Transverse colon (tissue), 4 donors: ENCODE measurements around the gene KXD1. TPM values are rescaled to one million over a fixed set of nuclear protein-coding genes. Genes with fewer than 3 reads are reported as not detected.

Source experiments
- DNase-seq: peaks from one replicate; pipeline ENCODE4 v3.0.0-alpha.2; 2019
- H3K27ac ChIP-seq, 4 donors: fragments of 200-600 bp; sonication (generic); 2 replicates each; pipeline ENCODE4 v1.5.1; 2016 to 2018; ENCODE audit warnings: inconsistent platforms in 4 of 4
- H3K27me3 ChIP-seq: fragments of 200-600 bp; sonication (generic); 2 replicates; pipeline ENCODE4 v1.5.1; 2017; ENCODE audit warnings: inconsistent platforms
- H3K36me3 ChIP-seq, 4 donors: fragments of 200-600 bp; sonication (generic); 2 replicates each; pipeline ENCODE4 v1.5.1; 2017 to 2019; ENCODE audit warnings: inconsistent platforms in 4 of 4
- H3K4me1 ChIP-seq, 4 donors: fragments of 200-600 bp; sonication (generic); 2 replicates each; pipeline ENCODE4 v1.5.1; 2017 to 2020; ENCODE audit warnings: inconsistent platforms in 4 of 4
- H3K4me3 ChIP-seq, 4 donors: fragments of 200-600 bp; sonication (generic); 1 replicate in 1 of 4; 2 replicates in 3 of 4; pipeline versions ENCODE4 v1.5.1 to v1.6.1; 2017 to 2019; ENCODE audit warnings: inconsistent platforms in 4 of 4
- H3K9me3 ChIP-seq, 2 donors: fragments of 200-600 bp; sonication (generic); 2 replicates each; pipeline ENCODE4 v1.5.1; 2017 to 2019; ENCODE audit warnings: inconsistent platforms in 2 of 2
- EP300 ChIP-seq: sonication (generic); formaldehyde crosslinking; IDR thresholded peaks from one replicate; pipeline ENCODE4 v1.6.1; 2017; ENCODE audit warnings: antibody characterized with exemption, low read depth
- POLR2A ChIP-seq: fragments of 450-650 bp; IDR thresholded peaks from one replicate; pipeline ENCODE4 v1.6.1; 2016; ENCODE audit warnings: antibody characterized with exemption, mild to moderate bottlenecking, moderate library complexity
- POLR2AphosphoS5 ChIP-seq, 3 donors: sonication (generic); formaldehyde crosslinking; IDR thresholded peaks; one replicate each; pipeline ENCODE4 v1.6.1; 2016; ENCODE audit warnings: antibody characterized with exemption in 3 of 3
- WGBS, 2 donors: methylation state at CpG; one replicate each; pipeline ENCODE4 v1.1.5; 2018; ENCODE audit warnings: low coverage in 1 of 2; 5-methylcytosine and 5-hydroxymethylcytosine counted together
- in situ Hi-C, 4 donors: fragments of 200-750 bp; cut with MboI; loops; one replicate each; pipeline versions ENCODE4 v1.15.0 to v1.15.1; 2017; ENCODE audit warnings: low sequenced_read_pairs in 3 of 4, low pct_ligation_motif_present in 1 of 4, low pct_unique_long_range_greater_than_20kb in 1 of 4
- intact Hi-C: fragments of 100-400 bp; cut with DNase I; formaldehyde crosslinking; loops from one replicate; pipeline ENCODE4 v1.15.1; 2023; ENCODE audit warnings: low total_unique reads
- total RNA-seq, 4 donors: library from RNA; depleted of rRNA; stranded (reverse); fragments of >200 nt; gene quantifications; one replicate each; pipeline ENCODE4 v1.1.0, GENCODE V29; 2016
- TF ChIP-seq, protein P1 (sequence below), 5 experiments: fragments of 200-600 bp in 3 of 5; fragments of 450-650 bp in 2 of 5; sonication (generic) in 3 of 5; IDR thresholded peaks; 1 replicate in 2 of 5; 2 replicates in 3 of 5; pipeline ENCODE4 v1.5.1; 2016 to 2017; ENCODE audit warnings: antibody characterized with exemption in 5 of 5, inconsistent platforms in 3 of 5, mild to moderate bottlenecking in 2 of 5, moderate library complexity in 1 of 5

Gene KXD1
- total RNA-seq, 4 donors from 2014 or later: 62.1 to 195 (median 98.0) TPM

DNA sequence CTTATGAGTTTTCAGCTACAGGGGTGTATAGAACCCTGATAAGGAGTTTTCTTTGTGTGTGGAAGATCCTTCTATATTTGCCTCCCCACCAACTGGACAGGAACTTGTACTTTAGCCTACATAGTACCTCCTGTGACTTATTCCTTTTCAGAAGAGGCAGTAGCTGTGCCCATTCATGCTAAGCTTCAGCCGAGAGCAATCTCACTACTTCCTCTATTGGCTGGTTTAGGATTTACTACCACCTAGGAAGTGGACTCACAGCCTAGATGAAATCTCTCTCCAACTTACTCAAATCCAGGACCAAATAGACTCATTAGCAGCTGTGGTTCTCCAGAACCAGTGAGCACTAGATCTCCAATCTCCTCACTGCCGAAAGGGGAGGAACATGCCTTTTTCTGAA is 28.6 kb downstream of the KXD1 start:
- no peak overlapping the region for H3K4me3 ChIP-seq
- no peak overlapping the region for H3K27ac ChIP-seq
- DNase-seq: no peak
- 20 to 52% methylated on average over 1 to 2 of the region's 2 CpGs for WGBS, 2 donors
- no peaks in the 10 kb centered on the region for H3K27me3 ChIP-seq
- TF ChIP-seq POLR2AphosphoS5 (IDR thresholded peaks at IDR 0.05) (no peak), POLR2A (no peak), EP300 (no peak)
- TF ChIP-seq, protein P1, sequence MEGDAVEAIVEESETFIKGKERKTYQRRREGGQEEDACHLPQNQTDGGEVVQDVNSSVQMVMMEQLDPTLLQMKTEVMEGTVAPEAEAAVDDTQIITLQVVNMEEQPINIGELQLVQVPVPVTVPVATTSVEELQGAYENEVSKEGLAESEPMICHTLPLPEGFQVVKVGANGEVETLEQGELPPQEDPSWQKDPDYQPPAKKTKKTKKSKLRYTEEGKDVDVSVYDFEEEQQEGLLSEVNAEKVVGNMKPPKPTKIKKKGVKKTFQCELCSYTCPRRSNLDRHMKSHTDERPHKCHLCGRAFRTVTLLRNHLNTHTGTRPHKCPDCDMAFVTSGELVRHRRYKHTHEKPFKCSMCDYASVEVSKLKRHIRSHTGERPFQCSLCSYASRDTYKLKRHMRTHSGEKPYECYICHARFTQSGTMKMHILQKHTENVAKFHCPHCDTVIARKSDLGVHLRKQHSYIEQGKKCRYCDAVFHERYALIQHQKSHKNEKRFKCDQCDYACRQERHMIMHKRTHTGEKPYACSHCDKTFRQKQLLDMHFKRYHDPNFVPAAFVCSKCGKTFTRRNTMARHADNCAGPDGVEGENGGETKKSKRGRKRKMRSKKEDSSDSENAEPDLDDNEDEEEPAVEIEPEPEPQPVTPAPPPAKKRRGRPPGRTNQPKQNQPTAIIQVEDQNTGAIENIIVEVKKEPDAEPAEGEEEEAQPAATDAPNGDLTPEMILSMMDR (IDR thresholded peaks at IDR 0.05): no peak
- peaks cover 0 to 4% (median 0%) of the 10 kb centered on the region in 4 donors for H3K36me3 ChIP-seq
- H3K9me3 ChIP-seq: no peaks in the 10 kb centered on the region
- H3K4me1 ChIP-seq: peaks cover 5 to 23% (median 12%) of the 10 kb centered on the region in 4 donors
- in situ Hi-C loops (loop anchor here in 3 of 4 donors (25.0 kb wide), 2 partner anchors 124 to 251 kb away; partner anchors contain the start of gene UPF1 (in 2 of the 3)), intact Hi-C loops (no loop called here)

GRCh38 chr19:18587561-18587960 is 29.9 kb downstream of the KXD1 start:
- H3K4me3 ChIP-seq: no peak overlapping the region
- no peaks in the 10 kb centered on the region for H3K27me3 ChIP-seq
- no peak for TF ChIP-seq EP300
- no peak for TF ChIP-seq POLR2A
- no peak for TF ChIP-seq POLR2AphosphoS5 (IDR thresholded peaks at IDR 0.05)
- TF ChIP-seq, protein P1 (IDR thresholded peaks at IDR 0.05): no peak
- intact Hi-C loops: no loop called here
- WGBS, 2 donors: 92 to 100% methylated on average over 3 to 12 of the region's 12 CpGs
- peaks cover 0 to 4% (median 0%) of the 10 kb centered on the region in 4 donors for H3K36me3 ChIP-seq
- no peak for DNase-seq
- H3K4me1 ChIP-seq: peaks cover 5 to 23% (median 12%) of the 10 kb centered on the region in 4 donors
- no peaks in the 10 kb centered on the region for H3K9me3 ChIP-seq
- in situ Hi-C loops: loop anchor here in 3 of 4 donors (25.0 kb wide), 2 partner anchors 125 to 250 kb away; partner anchors contain the start of gene UPF1 (in 2 of the 3)
- H3K27ac ChIP-seq: peak overlapping the region in 3 of 4 donors; percentile 86 to 96 (median 94)

- Histone ChIP-seq H3K36me3 (peaks cover 0 to 4% (median 0%) of the 10 kb centered on the region in 4 donors), H3K27ac (peak overlapping the region; percentile 86 to 98 (median 95)), H3K27me3 (no peaks in the 10 kb centered on the region), H3K9me3 (no peaks in the 10 kb centered on the region), H3K4me1 (peaks cover 5 to 23% (median 12%) of the 10 kb centered on the region in 4 donors), H3K4me3 (peak overlapping the region in 3 of 4 donors; percentile 75 to 86 (median 84))
- in situ Hi-C loops (loop anchor here in 3 of 4 donors (25.0 kb wide), 2 partner anchors 126 to 249 kb away; partner anchors contain the start of gene UPF1 (in 2 of the 3)), intact Hi-C loops (no loop called here)
- TF ChIP-seq, protein P1 (IDR thresholded peaks at IDR 0.05): no peak
- TF ChIP-seq EP300 (no peak), POLR2AphosphoS5 (IDR thresholded peaks at IDR 0.05) (no peak), POLR2A (no peak)
- DNase-seq: no peak
- 27 to 51% methylated on average over 3 to 16 of the region's 16 CpGs for WGBS, 2 donors
Observed at GRCh38 chr19:18587962-18588610, 30.4 kb downstream of the KXD1 start.

- intact Hi-C loops: no loop called here
- in situ Hi-C loops: loop anchor here in 3 of 4 donors (25.0 kb wide), 2 partner anchors 126 to 249 kb away; partner anchors contain the start of gene UPF1 (in 2 of the 3)
- peaks cover 0 to 4% (median 0%) of the 10 kb centered on the region in 4 donors for H3K36me3 ChIP-seq
- H3K27ac ChIP-seq: peak within 1 kb of the TSS; percentile 86 to 98 (median 95)
- DNase-seq: peak; percentile 84
- H3K9me3 ChIP-seq: no peaks in the 10 kb centered on the region
- no peaks in the 10 kb centered on the region for H3K27me3 ChIP-seq
- 1% methylated on average over 26 of the region's 72 CpGs; no CpG with 5 or more reads in 1 of the 2 donors for WGBS, 2 donors
- H3K4me1 ChIP-seq: peaks cover 5 to 24% (median 14%) of the 10 kb centered on the region in 4 donors
- TF ChIP-seq POLR2A (peak; percentile 47), POLR2AphosphoS5 (IDR thresholded peaks at IDR 0.05) (peak; percentile 26 to 73 (median 63)), EP300 (no peak)
- TF ChIP-seq, protein P1 (IDR thresholded peaks at IDR 0.05): peak; percentile 85 to 89 (median 89)
- H3K4me3 ChIP-seq: peak within 1 kb of the TSS; percentile 49 to 86 (median 80)
Observed at GRCh38 chr19:18588611-18589379, 31.1 kb downstream of the KXD1 start, which contains the start of gene REX1BD. REX1BD (plus strand) TSS chr19:18588798; CDS start chr19:18588802, 4 bp downstream.
